H9 (cell line): ENCODE data around the gene TBC1D22A. TPM values are rescaled to one million over a fixed set of nuclear protein-coding genes. Genes with fewer than 3 reads are reported as not detected.

Source experiments
- DNase-seq: peaks from one replicate; pipeline ENCODE4 v3.0.0-alpha.2; 2017
- H2AFZ ChIP-seq: one replicate; pipeline ENCODE4 v1.6.1; 2013; ENCODE audit warnings: mild to moderate bottlenecking, low read length, control low read depth, moderate library complexity
- H2AK5ac ChIP-seq: 2 replicates; pipeline ENCODE4 v1.6.1; 2013; ENCODE audit warnings: low read length, control low read depth, mixed read lengths; ENCODE audit not compliant: insufficient read length
- H2BK120ac ChIP-seq: one replicate; pipeline ENCODE4 v1.6.1; 2013; ENCODE audit warnings: low read depth, mild to moderate bottlenecking, low read length, control low read depth, inconsistent platforms; ENCODE audit not compliant: poor library complexity, severe bottlenecking
- H2BK12ac ChIP-seq: 2 replicates; pipeline ENCODE4 v1.6.1; 2013; ENCODE audit warnings: low read length, control low read depth, mixed read lengths, low read depth; ENCODE audit not compliant: insufficient read length
- H2BK15ac ChIP-seq: 2 replicates; pipeline ENCODE4 v1.6.1; 2013; ENCODE audit warnings: low read depth, low read length, control low read depth
- H2BK20ac ChIP-seq: one replicate; pipeline ENCODE4 v1.6.1; 2013; ENCODE audit warnings: low read depth, mild to moderate bottlenecking, low read length, control low read depth, inconsistent platforms; ENCODE audit not compliant: poor library complexity, severe bottlenecking
- H2BK5ac ChIP-seq: 2 replicates; pipeline ENCODE4 v1.6.1; 2013; ENCODE audit warnings: low read length, control low read depth, mixed read lengths; ENCODE audit not compliant: insufficient read length
- H3K14ac ChIP-seq: 2 replicates; pipeline ENCODE4 v1.6.1; 2013; ENCODE audit warnings: low read length, control low read depth; ENCODE audit not compliant: insufficient read depth
- H3K18ac ChIP-seq: 2 replicates; pipeline ENCODE4 v1.6.1; 2013; ENCODE audit warnings: low read depth, mild to moderate bottlenecking, mixed read lengths, low read length, control low read depth; ENCODE audit not compliant: insufficient read length
- H3K23ac ChIP-seq: 2 replicates; pipeline ENCODE4 v1.6.1; 2013; ENCODE audit warnings: low read length, control low read depth, mixed read lengths, low read depth; ENCODE audit not compliant: insufficient read length
- H3K23me2 ChIP-seq: 2 replicates; pipeline ENCODE4 v1.6.1; 2013; ENCODE audit warnings: low read depth, mild to moderate bottlenecking, mixed read lengths, low read length, control low read depth; ENCODE audit not compliant: insufficient read length, poor library complexity, severe bottlenecking
- H3K27ac ChIP-seq: 2 replicates; pipeline ENCODE4 v1.5.1; 2013; ENCODE audit warnings: low read length, control low read depth, mixed read lengths, low read depth; ENCODE audit not compliant: insufficient read length
- H3K27me3 ChIP-seq: 2 replicates; pipeline ENCODE4 v1.6.1; 2013; ENCODE audit warnings: low read length, control low read depth, inconsistent platforms; ENCODE audit not compliant: insufficient read depth
- H3K4ac ChIP-seq: 2 replicates; pipeline ENCODE4 v1.6.1; 2013; ENCODE audit warnings: low read depth, mild to moderate bottlenecking, control low read depth, inconsistent platforms, low read length, moderate library complexity
- H3K4me1 ChIP-seq: 2 replicates; pipeline ENCODE4 v1.6.1; 2013; ENCODE audit warnings: low read length, control low read depth, inconsistent platforms; ENCODE audit not compliant: insufficient read depth
- H3K4me2 ChIP-seq: 2 replicates; pipeline ENCODE4 v1.6.1; 2013; ENCODE audit warnings: low read length, control low read depth, mixed read lengths; ENCODE audit not compliant: insufficient read length, insufficient read depth
- H3K56ac ChIP-seq: 2 replicates; pipeline ENCODE4 v1.6.1; 2013; ENCODE audit warnings: low read depth, mild to moderate bottlenecking, mixed read lengths, low read length, control low read depth; ENCODE audit not compliant: insufficient read length
- H3K79me1 ChIP-seq: 2 replicates; pipeline ENCODE4 v1.6.1; 2013; ENCODE audit warnings: low read depth, mild to moderate bottlenecking, moderate library complexity, low read length, control low read depth, inconsistent platforms; ENCODE audit not compliant: insufficient read depth, poor library complexity, severe bottlenecking
- H3K79me2 ChIP-seq: 2 replicates; pipeline ENCODE4 v1.6.1; 2013; ENCODE audit warnings: low read length, control low read depth, inconsistent platforms; ENCODE audit not compliant: insufficient read depth
- H3K9ac ChIP-seq: 2 replicates; pipeline ENCODE4 v1.6.1; 2013; ENCODE audit warnings: low read length, control low read depth, mixed read lengths; ENCODE audit not compliant: insufficient read length; ENCODE audit errors: extremely low read depth
- H3K9me3 ChIP-seq: one replicate; pipeline ENCODE4 v1.6.1; 2013; ENCODE audit warnings: low read depth, low read length, inconsistent platforms; ENCODE audit not compliant: control insufficient read depth
- H3T11ph ChIP-seq: one replicate; pipeline ENCODE4 v1.6.1; 2013; ENCODE audit warnings: mild to moderate bottlenecking, low read length, control low read depth, inconsistent platforms
- H4K20me1 ChIP-seq: one replicate; pipeline ENCODE4 v1.6.1; 2013; ENCODE audit not compliant: control insufficient read depth, insufficient read length, insufficient read depth
- H4K5ac ChIP-seq: 2 replicates; pipeline ENCODE4 v1.6.1; 2013; ENCODE audit warnings: low read depth, mild to moderate bottlenecking, mixed read lengths, low read length, control low read depth; ENCODE audit not compliant: insufficient read length
- H4K8ac ChIP-seq: replicated peaks from 2 replicates; pipeline ENCODE4 v1.6.1; 2013; ENCODE audit warnings: low read length, control low read depth, mixed read lengths, low read depth; ENCODE audit not compliant: insufficient read length
- H4K91ac ChIP-seq: 2 replicates; pipeline ENCODE4 v1.6.1; 2013; ENCODE audit warnings: low read depth, mild to moderate bottlenecking, moderate library complexity, mixed read lengths, low read length, control low read depth; ENCODE audit not compliant: insufficient read length
- H3K27ac Mint-ChIP-seq, 3 experiments: 2 replicates in 2 of 3; 3 replicates in 1 of 3; pipeline ENCODE4 v1.8.0; 2020 to 2021; ENCODE audit warnings: mixed read lengths in 3 of 3, mild to moderate bottlenecking in 1 of 3, moderate library complexity in 1 of 3
- H3K27me3 Mint-ChIP-seq: 2 replicates; pipeline ENCODE4 v1.8.0; 2021; ENCODE audit warnings: low read depth, mild to moderate bottlenecking, moderate library complexity, mixed read lengths
- H3K36me3 Mint-ChIP-seq, 3 experiments: 2 replicates in 2 of 3; 3 replicates in 1 of 3; pipeline ENCODE4 v1.8.0; 2020 to 2021; ENCODE audit warnings: low read depth in 3 of 3, mixed read lengths in 3 of 3; ENCODE audit not compliant: insufficient read depth in 1 of 3
- H3K4me1 Mint-ChIP-seq, 2 experiments: 2 replicates each; pipeline ENCODE4 v1.8.0; 2020; ENCODE audit warnings: mixed read lengths in 2 of 2
- H3K4me3 Mint-ChIP-seq, 2 experiments: 2 replicates in 1 of 2; 3 replicates in 1 of 2; pipeline ENCODE4 v1.8.0; 2020 to 2021; ENCODE audit warnings: mild to moderate bottlenecking in 2 of 2, mixed read lengths in 2 of 2, moderate library complexity in 1 of 2
- H3K9me3 Mint-ChIP-seq, 2 experiments: 2 replicates in 1 of 2; 3 replicates in 1 of 2; pipeline ENCODE4 v1.8.0; 2020; ENCODE audit warnings: mild to moderate bottlenecking in 2 of 2, mixed read lengths in 2 of 2, moderate library complexity in 1 of 2
- CTCF ChIP-seq: fragments of 200-600 bp; sonication (generic); conservative IDR thresholded peaks from 3 replicates; pipeline ENCODE4 v1.8.0; 2021; ENCODE audit warnings: antibody characterized with exemption, mild to moderate bottlenecking
- whole genome bisulfite sequencing: extraction: QIAGEN DNeasy Blood & Tissue Kit; methylation state at CpG from one replicate; pipeline ENCODE4 v1.1.7; 2013; ENCODE audit warnings: missing lambda C conversion rate, low lambda C conversion rate, mixed read lengths; ENCODE audit not compliant: insufficient read length; ENCODE audit errors: extremely low coverage; 5-methylcytosine and 5-hydroxymethylcytosine counted together
- total RNA-seq: library from RNA; stranded (reverse); gene quantifications from 2 replicates; pipeline ENCODE4 v1.2.1, GENCODE V29; 2021

TBC1D22A gene
- total RNA-seq, 1 experiment from 2014 or later = 20.8 TPM

- Mint-ChIP-seq H3K27ac (no peak overlapping the region), H3K27me3 (no peaks in the 10 kb centered on the region), H3K4me1 (peaks cover 0 to 5% of the 10 kb centered on the region in 2 experiments; a peak in 2 of 4 replicates), H3K4me3 (no peak overlapping the region), H3K9me3 (no peaks in the 10 kb centered on the region), H3K36me3 (peaks cover 8 to 40% (median 20%) of the 10 kb centered on the region in 3 experiments; a peak in 6 of 7 replicates)
- Histone ChIP-seq H3K4me2 (no peak overlapping the region), H4K8ac (no peak overlapping the region), H3K18ac (no peak overlapping the region), H3K9me3 (no peaks in the 10 kb centered on the region), H3K14ac (no peak overlapping the region), H3K9ac (no peak overlapping the region), H2AK5ac (no peak overlapping the region), H2BK20ac (no peak overlapping the region), H2AFZ (no peak overlapping the region), H2BK5ac (no peak overlapping the region), H3K4ac (no peak overlapping the region), H3K4me1 (no peaks in the 10 kb centered on the region), H4K91ac (no peak overlapping the region), H2BK12ac (no peak overlapping the region), H4K20me1 (no peaks in the 10 kb centered on the region), H2BK120ac (no peak overlapping the region), H3K79me2 (peaks cover 2% of the 10 kb centered on the region; the same call in 1 of the 2 replicates), H2BK15ac (no peak overlapping the region), H3K23ac (no peak overlapping the region), H3T11ph (no peak overlapping the region), H3K56ac (no peak overlapping the region), H3K27ac (no peak overlapping the region), H3K79me1 (peaks cover 2% of the 10 kb centered on the region), H3K23me2 (no peaks in the 10 kb centered on the region), H3K27me3 (no peaks in the 10 kb centered on the region), H4K5ac (no peak overlapping the region)
- no CpG with 5 or more reads among the region's 4 CpGs for WGBS
- TF ChIP-seq CTCF = no peak
- no peak for DNase-seq
These were observed 134.8 kb downstream of the TBC1D22A start for GRCh38 chr22:46897246-46897623.
